ENCODE results near the gene DYNC2H1.

Gene DYNC2H1

GRCh38 chr11:103464420-103464819, 355.2 kb downstream of the DYNC2H1 start:
- TF ChIP-seq EZH2 (IDR thresholded peaks at IDR 0.05; ENCODE audit: borderline replicate concordance, low read depth, low read length, severe bottlenecking), result no peak
- TF ChIP-seq, protein P1, sequence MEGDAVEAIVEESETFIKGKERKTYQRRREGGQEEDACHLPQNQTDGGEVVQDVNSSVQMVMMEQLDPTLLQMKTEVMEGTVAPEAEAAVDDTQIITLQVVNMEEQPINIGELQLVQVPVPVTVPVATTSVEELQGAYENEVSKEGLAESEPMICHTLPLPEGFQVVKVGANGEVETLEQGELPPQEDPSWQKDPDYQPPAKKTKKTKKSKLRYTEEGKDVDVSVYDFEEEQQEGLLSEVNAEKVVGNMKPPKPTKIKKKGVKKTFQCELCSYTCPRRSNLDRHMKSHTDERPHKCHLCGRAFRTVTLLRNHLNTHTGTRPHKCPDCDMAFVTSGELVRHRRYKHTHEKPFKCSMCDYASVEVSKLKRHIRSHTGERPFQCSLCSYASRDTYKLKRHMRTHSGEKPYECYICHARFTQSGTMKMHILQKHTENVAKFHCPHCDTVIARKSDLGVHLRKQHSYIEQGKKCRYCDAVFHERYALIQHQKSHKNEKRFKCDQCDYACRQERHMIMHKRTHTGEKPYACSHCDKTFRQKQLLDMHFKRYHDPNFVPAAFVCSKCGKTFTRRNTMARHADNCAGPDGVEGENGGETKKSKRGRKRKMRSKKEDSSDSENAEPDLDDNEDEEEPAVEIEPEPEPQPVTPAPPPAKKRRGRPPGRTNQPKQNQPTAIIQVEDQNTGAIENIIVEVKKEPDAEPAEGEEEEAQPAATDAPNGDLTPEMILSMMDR (IDR thresholded peaks at IDR 0.05; ENCODE audit: borderline replicate concordance, extremely low read depth, low read length, poor library complexity, severe bottlenecking), result no peak
- H4K20me1 ChIP-seq (ENCODE audit: insufficient read depth, low read length), result no peaks in the 10 kb centered on the region

DNA sequence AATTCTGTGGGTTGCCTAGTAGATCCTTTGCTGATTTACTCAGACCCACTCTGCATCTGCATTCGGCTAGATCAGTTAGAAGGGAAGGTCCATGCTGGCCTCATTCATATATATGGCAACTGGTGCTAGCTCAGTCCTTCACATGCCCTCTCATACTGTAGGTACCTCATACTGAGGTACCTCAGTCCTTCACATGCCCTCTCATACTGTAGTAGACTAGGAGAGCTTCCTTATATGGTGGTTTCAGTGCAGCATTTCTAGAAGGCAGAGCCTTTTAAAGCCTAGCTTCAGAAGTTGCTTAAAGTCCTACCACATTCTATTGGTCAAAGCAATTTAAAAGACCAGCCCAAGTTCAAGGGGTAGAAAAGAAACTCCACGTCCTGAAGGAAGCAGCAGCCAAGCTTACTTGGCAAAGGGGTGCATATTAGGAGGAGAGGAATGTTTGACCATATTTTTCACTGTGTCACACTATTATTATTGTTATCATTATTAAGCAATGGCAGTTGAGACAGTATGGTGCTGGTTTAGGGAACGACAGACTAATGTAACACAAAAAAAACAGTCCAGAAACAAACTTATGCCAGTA, 356.4 kb downstream of the DYNC2H1 start:
- Histone ChIP-seq H3K27ac (ENCODE audit: low read length) (no peak overlapping the region), H3K4me2 (ENCODE audit: insufficient read depth, low read length) (no peak overlapping the region), H3K9me3 (ENCODE audit: insufficient read depth, low read length, severe bottlenecking) (no peaks in the 10 kb centered on the region), H4K20me1 (ENCODE audit: insufficient read depth, low read length) (no peaks in the 10 kb centered on the region), H3K9ac (ENCODE audit: low read depth, low read length) (no peak overlapping the region), H3K79me2 (ENCODE audit: insufficient read depth, low read length) (no peaks in the 10 kb centered on the region), H3K27me3 (ENCODE audit: insufficient read depth, low read length, poor library complexity) (no peaks in the 10 kb centered on the region), H3K4me3 (ENCODE audit: low read depth in 1 of 2, low read length in 2 of 2) (no peak overlapping the region), H3K36me3 (ENCODE audit: insufficient read depth, low read length) (no peaks in the 10 kb centered on the region), H2AFZ (ENCODE audit: low read depth, low read length) (no peak overlapping the region), H3K4me1 (ENCODE audit: insufficient read depth, low read length) (no peaks in the 10 kb centered on the region)
- ATAC-seq (ENCODE audit: insufficient read depth, low read depth) (no peak), DNase-seq (no peak)
- no peak for TF ChIP-seq EZH2 (IDR thresholded peaks at IDR 0.05; ENCODE audit: borderline replicate concordance, low read depth, low read length, severe bottlenecking)
- TF ChIP-seq, protein P1 (IDR thresholded peaks at IDR 0.05; ENCODE audit: borderline replicate concordance, extremely low read depth, low read length, poor library complexity, severe bottlenecking), result no peak

More at GRCh38 chr11:103464420-103464819, 355.2 kb downstream of the DYNC2H1 start:
- Histone ChIP-seq H3K9ac (ENCODE audit: low read depth, low read length) (no peak overlapping the region), H2AFZ (ENCODE audit: low read depth, low read length) (no peak overlapping the region), H3K4me2 (ENCODE audit: insufficient read depth, low read length) (no peak overlapping the region), H3K79me2 (ENCODE audit: insufficient read depth, low read length) (no peaks in the 10 kb centered on the region), H3K4me1 (ENCODE audit: insufficient read depth, low read length) (no peaks in the 10 kb centered on the region), H3K9me3 (ENCODE audit: insufficient read depth, low read length, severe bottlenecking) (no peaks in the 10 kb centered on the region), H3K4me3 (ENCODE audit: low read depth in 1 of 2, low read length in 2 of 2) (no peak overlapping the region), H3K27ac (ENCODE audit: low read length) (no peak overlapping the region), H3K27me3 (ENCODE audit: insufficient read depth, low read length, poor library complexity) (no peaks in the 10 kb centered on the region), H3K36me3 (ENCODE audit: insufficient read depth, low read length) (no peaks in the 10 kb centered on the region)
- no peak for DNase-seq
- no peak for ATAC-seq (ENCODE audit: insufficient read depth, low read depth)

- Histone ChIP-seq H3K27ac (ENCODE audit: low read length) (no peak overlapping the region), H3K9me3 (ENCODE audit: insufficient read depth, low read length, severe bottlenecking) (no peaks in the 10 kb centered on the region), H3K36me3 (ENCODE audit: insufficient read depth, low read length) (no peaks in the 10 kb centered on the region), H4K20me1 (ENCODE audit: insufficient read depth, low read length) (no peaks in the 10 kb centered on the region), H3K79me2 (ENCODE audit: insufficient read depth, low read length) (no peaks in the 10 kb centered on the region), H3K4me1 (ENCODE audit: insufficient read depth, low read length) (no peaks in the 10 kb centered on the region), H3K27me3 (ENCODE audit: insufficient read depth, low read length, poor library complexity) (no peaks in the 10 kb centered on the region), H3K4me2 (ENCODE audit: insufficient read depth, low read length) (no peak overlapping the region), H2AFZ (ENCODE audit: low read depth, low read length) (no peak overlapping the region), H3K9ac (ENCODE audit: low read depth, low read length) (no peak overlapping the region), H3K4me3 (ENCODE audit: low read depth in 1 of 2, low read length in 2 of 2) (no peak overlapping the region)
- TF ChIP-seq, protein P1 (IDR thresholded peaks at IDR 0.05; ENCODE audit: borderline replicate concordance, extremely low read depth, low read length, poor library complexity, severe bottlenecking), result no peak
- no peak for TF ChIP-seq EZH2 (IDR thresholded peaks at IDR 0.05; ENCODE audit: borderline replicate concordance, low read depth, low read length, severe bottlenecking)
- ATAC-seq (ENCODE audit: insufficient read depth, low read depth) (no peak), DNase-seq (no peak)
Observed at GRCh38 chr11:103471546-103471945, 362.3 kb downstream of the DYNC2H1 start.
